SKM-1 (cell line): ENCODE data around the gene OR13C2.

Source experiments
- DNase-seq: peaks from one replicate; lab custom pipeline; 2025; ENCODE audit not compliant: unreplicated experiment; lab: John Stamatoyannopoulos, UW

OR13C2 gene

GRCh38 chr9:104555521-104555920, 49.9 kb downstream of the OR13C2 start:
- DNase-seq = no peak
